Sigmoid colon (tissue), 7 donors: ENCODE results near the gene SSX4. TPM values are rescaled to one million over a fixed set of nuclear protein-coding genes. Genes with fewer than 3 reads are reported as not detected.
"Not testable (repeated sequence)": the region's sequence is repeated elsewhere in the genome, so short reads cannot be mapped to it uniquely, and the experiment has no call there.

Source experiments
- DNase-seq: peaks from one replicate; pipeline ENCODE4 v3.0.0-alpha.2; 2019
- H3K27ac ChIP-seq, 4 donors: fragments of 200-600 bp; sonication (generic); one replicate each; pipeline ENCODE4 v1.5.1; 2016 to 2019; ENCODE audit warnings: mild to moderate bottlenecking in 1 of 4
- H3K27me3 ChIP-seq, 3 donors: fragments of 200-600 bp; sonication (generic); one replicate each; pipeline ENCODE4 v1.5.1; 2019; ENCODE audit warnings: mild to moderate bottlenecking in 1 of 3
- H3K36me3 ChIP-seq, 4 donors: fragments of 200-600 bp; sonication (generic); one replicate each; pipeline ENCODE4 v1.5.1; 2016 to 2019
- H3K4me1 ChIP-seq, 4 donors: fragments of 200-600 bp; sonication (generic); one replicate each; pipeline ENCODE4 v1.5.1; 2017 to 2019
- H3K4me3 ChIP-seq, 4 donors: fragments of 200-600 bp; sonication (generic); one replicate each; pipeline ENCODE4 v1.5.1; 2017 to 2019; ENCODE audit warnings: mild to moderate bottlenecking in 2 of 4, moderate library complexity in 1 of 4
- H3K9me3 ChIP-seq, 4 donors: fragments of 200-600 bp in 3 of 4; sonication (generic) in 3 of 4; one replicate each; pipeline versions ENCODE4 v1.5.1 to v1.6.1; 2013 to 2019
- WGBS, 2 donors: extraction: QIAGEN DNeasy Blood & Tissue Kit; methylation state at CpG; one replicate each; pipeline ENCODE4 v1.1.7; 2013; 5-methylcytosine and 5-hydroxymethylcytosine counted together
- intact Hi-C: fragments of 100-400 bp; cut with DNase I; formaldehyde crosslinking; loops from one replicate; pipeline ENCODE4 v1.15.1; 2023
- polyA plus RNA-seq, 3 donors: library from polyadenylated mRNA; stranded (reverse); fragments of 200-250 nt; gene quantifications; one replicate each; pipeline ENCODE4 v1.2.3, GENCODE V29; 2013
- small RNA-seq, 3 donors: library from RNA; depleted of rRNA; stranded (forward); fragments of <200 nt; gene quantifications; one replicate each; pipeline ENCODE3, GENCODE V24; 2016
- total RNA-seq, 4 donors: library from RNA; depleted of rRNA; stranded (reverse); fragments of >200 nt; gene quantifications; one replicate each; pipeline ENCODE4 v1.1.0, GENCODE V29; 2016
- donor health status: healthy with polysubstance abuse.
- donor health status: Bipolar disorder and iron deficiency.
- donor health status: healthy.

SSX4 gene
- total and polyA plus RNA-seq, 7 donors = not detected

- H3K4me1 ChIP-seq, H3K27ac ChIP-seq, H3K9me3 ChIP-seq, H3K4me3 ChIP-seq, H3K36me3 ChIP-seq, H3K27me3 ChIP-seq, intact Hi-C loops, DNase-seq: not testable (repeated sequence)
- WGBS, 2 donors = 63 to 64% methylated on average over 5 of the region's 5 CpGs
Observed at GRCh38 chrX:48429606-48430005, 46.3 kb downstream of the SSX4 start.

DNA sequence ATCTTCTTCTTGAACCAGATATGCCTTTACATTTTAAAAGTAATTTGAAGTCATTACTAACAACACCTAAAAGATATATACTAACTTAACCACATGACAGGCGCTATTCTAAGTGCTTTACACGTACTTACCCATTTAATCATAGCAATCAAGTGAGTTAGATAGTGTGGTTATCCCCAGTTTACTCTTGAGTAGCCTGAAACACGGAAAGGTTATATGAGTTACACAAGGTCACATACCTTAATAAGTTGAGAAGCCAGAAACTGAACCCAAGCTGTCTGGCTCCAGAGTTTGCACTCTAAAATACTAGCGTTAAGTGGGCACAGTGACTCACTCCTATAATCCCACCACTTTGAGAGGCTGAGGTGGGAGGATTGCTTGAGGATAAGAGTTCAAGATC, 46.8 kb downstream of the SSX4 start:
- intact Hi-C loops, H3K9me3 ChIP-seq, H3K4me3 ChIP-seq, H3K36me3 ChIP-seq, DNase-seq, H3K4me1 ChIP-seq, H3K27ac ChIP-seq, H3K27me3 ChIP-seq: not testable (repeated sequence)
- 57 to 75% methylated on average over 4 of the region's 4 CpGs for WGBS, 2 donors

DNA sequence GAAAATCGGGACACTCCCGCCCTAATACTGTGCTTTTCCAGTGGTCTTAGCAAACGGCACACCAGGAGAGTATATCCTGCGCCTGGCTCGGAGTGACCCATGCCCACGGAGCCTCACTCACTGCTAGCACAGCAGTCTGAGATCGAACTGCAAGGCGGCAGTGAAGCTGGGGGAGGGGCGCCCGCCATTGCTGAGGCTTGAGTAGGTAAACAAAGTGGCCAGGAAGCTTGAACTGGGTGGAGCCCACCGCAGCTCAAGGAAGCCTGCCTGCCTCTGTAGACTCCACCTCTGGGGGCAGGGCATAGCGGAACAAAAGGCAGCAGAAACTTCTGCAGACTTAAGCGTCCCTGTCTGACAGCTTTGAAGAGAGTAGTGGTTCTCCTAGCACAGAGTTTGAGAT, 50.4 kb downstream of the SSX4 start:
- 66 to 80% methylated on average over 13 of the region's 13 CpGs for WGBS, 2 donors
- H3K27ac ChIP-seq, H3K4me1 ChIP-seq, DNase-seq, H3K27me3 ChIP-seq, H3K4me3 ChIP-seq, H3K36me3 ChIP-seq, intact Hi-C loops, H3K9me3 ChIP-seq: not testable (repeated sequence)

Small RNAs within 50 kb of the gene (small RNA-seq; reads per million reads assigned to genes)
- gene AL606490.4 (0 reads per million in 3 donors), gene AL606490.7 (0 reads per million in 3 donors), gene AL606490.9 (0 reads per million in 3 donors)

Other genes starting within 250 kb of the SSX4 start
- gene SSX5, start 186.7 kb upstream of the SSX4 start, total RNA-seq = not detected
- not detected for gene SSX5, start 186.7 kb upstream of the SSX4 start, polyA plus RNA-seq
- not detected for gene SSX1, start 128.1 kb upstream of the SSX4 start, total RNA-seq
- gene SSX1, start 128.1 kb upstream of the SSX4 start, polyA plus RNA-seq = not detected
- not detected for gene SSX3, start 26.8 kb upstream of the SSX4 start, total RNA-seq
- gene SSX3, start 26.8 kb upstream of the SSX4 start, polyA plus RNA-seq = not detected
- not detected for gene SSX4B, start 28.4 kb downstream of the SSX4 start, total RNA-seq
- not detected for gene SSX4B, start 28.4 kb downstream of the SSX4 start, polyA plus RNA-seq
- gene SLC38A5, start 86.7 kb downstream of the SSX4 start, total RNA-seq = 1 to 10 TPM; 1.9 to 4.6 (median 3.7) TPM
- gene SLC38A5, start 86.7 kb downstream of the SSX4 start, polyA plus RNA-seq = 10 to 100 TPM in 1 of 3 donors, 1 to 10 TPM in 2; 3.7 to 68.4 (median 4.2) TPM
- 10 to 100 TPM; 24.6 to 39.9 (median 28.4) TPM for gene FTSJ1, start 92.7 kb downstream of the SSX4 start, total RNA-seq
- gene FTSJ1, start 92.7 kb downstream of the SSX4 start, polyA plus RNA-seq = 10 to 100 TPM; 15.6 to 37.4 (median 18.5) TPM
- 10 to 100 TPM; 12.2 to 13.3 (median 12.9) TPM for gene PORCN, start 125.5 kb downstream of the SSX4 start, total RNA-seq
- gene PORCN, start 125.5 kb downstream of the SSX4 start, polyA plus RNA-seq = 1 to 10 TPM; 1.2 to 7.4 (median 3.2) TPM
- gene EBP, start 138.3 kb downstream of the SSX4 start, total RNA-seq = 10 to 100 TPM; 14.3 to 25.3 (median 18.6) TPM
- 100 to 1,000 TPM in 1 of 3 donors, 10 to 100 TPM in 2; 47.4 to 310 (median 65.4) TPM for gene EBP, start 138.3 kb downstream of the SSX4 start, polyA plus RNA-seq
- gene TBC1D25, start 156.2 kb downstream of the SSX4 start, total RNA-seq = 10 to 100 TPM; 10.4 to 14.6 (median 11.9) TPM
- 1 to 10 TPM; 5.8 to 9.6 (median 7.8) TPM for gene TBC1D25, start 156.2 kb downstream of the SSX4 start, polyA plus RNA-seq
- 100 to 1,000 TPM in 3 of 4 donors, 10 to 100 TPM in 1; 83.9 to 209 (median 143) TPM for gene RBM3, start 190.9 kb downstream of the SSX4 start, total RNA-seq
- gene RBM3, start 190.9 kb downstream of the SSX4 start, polyA plus RNA-seq = 100 to 1,000 TPM; 105 to 217 (median 185) TPM
- 100 to 1,000 TPM in 3 of 4 donors, 10 to 100 TPM in 1; 99.9 to 132 (median 106) TPM for gene WDR13, start 214.0 kb downstream of the SSX4 start, total RNA-seq
- gene WDR13, start 214.0 kb downstream of the SSX4 start, polyA plus RNA-seq = 100 to 1,000 TPM in 2 of 3 donors, 10 to 100 TPM in 1; 98.1 to 106 (median 103) TPM